Spinal cord (tissue), 10 donors: ENCODE results near the gene FZD2. TPM values are rescaled to one million over a fixed set of nuclear protein-coding genes. Genes with fewer than 3 reads are reported as not detected.
"Not testable (repeated sequence)": the region's sequence is repeated elsewhere in the genome, so short reads cannot be mapped to it uniquely, and the experiment has no call there.

Source experiments
- DNase-seq, 6 donors: peaks; one replicate each; pipeline versions ENCODE4 v3.0.0 to v3.0.0-alpha.2; 2013 to 2015; ENCODE audit warnings: low spot score in 6 of 6, low read depth in 4 of 6
- H3K27ac ChIP-seq: one replicate; pipeline ENCODE4 v1.5.1; 2013; ENCODE audit warnings: low read depth, low read length, control low read depth
- H3K27me3 ChIP-seq: one replicate; pipeline ENCODE4 v1.6.1; 2013; ENCODE audit warnings: low read length; ENCODE audit not compliant: control insufficient read depth, insufficient read depth
- H3K36me3 ChIP-seq: one replicate; pipeline ENCODE4 v1.6.1; 2013; ENCODE audit warnings: low read length; ENCODE audit not compliant: control insufficient read depth, insufficient read depth
- H3K4me1 ChIP-seq: one replicate; pipeline ENCODE4 v1.6.1; 2013; ENCODE audit warnings: low read length; ENCODE audit not compliant: control insufficient read depth, insufficient read depth
- H3K4me3 ChIP-seq: one replicate; pipeline ENCODE4 v1.5.1; 2013; ENCODE audit warnings: low read depth, low read length, control low read depth
- H3K9me3 ChIP-seq: one replicate; pipeline ENCODE4 v1.6.1; 2013; ENCODE audit warnings: low read length; ENCODE audit not compliant: control insufficient read depth, insufficient read depth
- WGBS: methylation state at CpG from one replicate; pipeline ENCODE4 v1.1.5; 2013; ENCODE audit warnings: missing lambda C conversion rate; ENCODE audit not compliant: insufficient coverage; 5-methylcytosine and 5-hydroxymethylcytosine counted together
- long read RNA-seq, 4 donors: transcript quantifications; one replicate each; lab custom pipeline, GENCODE V29; 2026
- polyA plus RNA-seq, 2 donors: library from polyadenylated mRNA; unstranded; fragments of 120-200 nt; gene quantifications; one replicate each; pipeline ENCODE4 v1.2.1, GENCODE V29; 2013; ENCODE audit not compliant: insufficient read length in 2 of 2
- total RNA-seq, 2 donors: library from RNA; depleted of rRNA in 1 of 2; stranded (reverse); fragments of 120-200 nt in 1 of 2; fragments of >200 nt in 1 of 2; gene quantifications; one replicate each; pipeline versions ENCODE4 v1.2.3 to v1.2.4, GENCODE V29; 2013 to 2014
- donor health status: healthy.

FZD2 gene
- total RNA-seq (10 to 100 TPM in 1 of 2 donors, 1 to 10 TPM in 1; 7.4 to 18.3 TPM), polyA plus RNA-seq (10 to 100 TPM; 10.4 to 15.5 TPM)
- long read RNA-seq, donor 1, transcript FZD2-201 (1 exons, 2,112 nt): major isoform, 18 of 18 reads
- long read RNA-seq, donor 1, partial matches to known transcripts: 0 of 18 reads
- long read RNA-seq, donor 1, other reads (novel, unspliced or antisense): 0 of 18 reads
- long read RNA-seq, donor 2, partial matches to known transcripts: 0 of 3 reads
- long read RNA-seq, donor 2, other reads (novel, unspliced or antisense): 0 of 3 reads
- long read RNA-seq, donor 3, transcript FZD2-201 (1 exons, 2,112 nt): major isoform, 13 of 13 reads
- long read RNA-seq, donor 3, partial matches to known transcripts: 0 of 13 reads
- long read RNA-seq, donor 3, other reads (novel, unspliced or antisense): 0 of 13 reads
- long read RNA-seq, donor 4, transcript FZD2-201 (1 exons, 2,112 nt): major isoform, 52 of 52 reads
- long read RNA-seq, donor 4, partial matches to known transcripts: 0 of 52 reads
- long read RNA-seq, donor 4, other reads (novel, unspliced or antisense): 0 of 52 reads

DNA sequence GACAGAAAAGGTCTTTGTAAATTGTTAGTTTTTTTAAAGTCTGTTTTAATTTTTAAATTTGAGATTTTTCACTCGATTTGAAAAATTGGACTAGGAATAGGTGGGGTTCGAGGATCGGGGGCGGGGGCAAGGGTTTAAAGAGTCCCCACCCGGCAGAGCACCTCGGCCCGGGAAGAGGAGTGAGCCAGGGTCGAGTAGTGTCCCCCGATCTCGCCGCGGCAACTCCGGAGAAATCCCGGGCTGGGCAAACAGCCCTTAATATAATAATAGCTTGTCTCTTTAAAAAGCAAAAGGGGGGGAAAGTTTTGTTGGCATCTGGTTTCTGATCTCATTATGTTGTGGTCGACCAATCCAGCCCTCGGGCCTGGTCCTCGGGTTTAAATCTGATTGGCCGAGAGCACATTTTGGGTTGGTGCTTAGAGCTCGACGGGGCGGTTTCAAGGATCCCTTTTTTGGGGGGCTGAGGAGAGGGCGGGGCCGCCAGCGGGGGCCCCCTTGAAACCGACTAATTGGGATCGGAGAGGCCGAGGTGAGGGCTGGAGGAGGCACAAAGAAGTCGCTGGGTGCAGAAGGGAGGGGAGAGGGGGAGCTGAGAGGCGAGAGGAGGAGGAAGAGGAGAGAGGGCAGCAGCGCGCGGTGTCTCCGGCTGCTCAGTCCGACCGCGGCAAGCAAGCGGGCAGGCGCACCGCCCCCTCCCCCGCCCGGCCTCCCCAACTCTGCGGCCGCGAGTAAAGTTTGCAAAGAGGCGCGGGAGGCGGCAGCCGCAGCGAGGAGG lies at the start of gene FZD2:
FZD2 (plus strand) TSS at position 653 of the 775 bp plus-strand sequence. CDS start 205 bp downstream, outside the sequence.
- peak in 5 of 6 donors; percentile 82 to 98 (median 87) for DNase-seq
- H3K27ac ChIP-seq: peak within 1 kb of the TSS; percentile 97
- peaks cover 25% of the 10 kb centered on the region for H3K27me3 ChIP-seq
- peaks cover 43% of the 10 kb centered on the region for H3K4me1 ChIP-seq
- H3K36me3 ChIP-seq: no peaks in the 10 kb centered on the region
- no peaks in the 10 kb centered on the region for H3K9me3 ChIP-seq
- under 1% methylated on average over 28 of the region's 49 CpGs for WGBS
- peak within 1 kb of the TSS; percentile 64 for H3K4me3 ChIP-seq

DNA sequence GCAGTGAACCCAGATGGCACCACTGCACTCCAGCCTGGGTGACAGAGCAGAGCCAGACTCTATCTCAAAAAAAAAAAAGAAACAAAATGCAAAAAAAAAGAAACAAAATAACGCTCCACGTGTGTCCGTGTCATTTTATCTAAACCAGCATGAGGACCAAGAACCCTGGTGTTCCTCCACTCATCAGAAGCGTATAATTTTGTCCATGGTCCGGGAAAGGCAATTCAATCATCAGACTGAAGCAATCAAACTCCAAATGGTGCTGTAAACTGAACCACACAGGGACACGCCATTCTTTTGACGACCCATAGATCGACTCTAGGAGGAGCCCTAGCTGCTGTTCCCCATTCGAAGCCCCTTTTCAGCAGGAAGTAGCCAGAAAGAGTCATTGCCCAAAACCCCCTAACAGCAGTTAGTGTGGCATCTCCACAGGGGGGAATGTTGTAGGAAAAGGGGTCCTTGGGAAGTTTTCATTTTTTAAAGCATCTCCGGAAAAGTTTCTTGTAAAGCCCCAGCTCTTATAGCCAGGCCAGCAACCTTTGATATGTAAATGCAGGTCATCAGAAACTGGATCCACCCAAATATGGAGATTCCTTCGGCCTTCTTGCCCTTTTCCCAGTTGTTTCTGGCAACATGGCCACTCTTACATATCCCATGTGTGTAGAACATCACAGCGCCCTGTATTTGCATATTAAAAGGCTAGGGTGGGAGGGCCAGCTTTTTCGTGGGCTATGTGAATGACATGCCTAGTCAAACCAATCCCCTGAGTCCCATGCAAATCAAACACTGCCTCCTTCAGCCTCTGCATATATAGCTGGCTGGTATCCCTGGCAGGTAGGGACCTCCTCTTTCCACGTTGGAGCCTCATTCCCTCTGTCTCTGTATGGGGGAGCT lies 45.8 kb upstream of the FZD2 start:
- not testable (repeated sequence) for H3K27me3 ChIP-seq

GRCh38 chr17:44518032-44518431 lies 39.3 kb upstream of the FZD2 start:
- Histone ChIP-seq H3K4me3 (no peak overlapping the region), H3K36me3 (no peaks in the 10 kb centered on the region), H3K27ac (no peak overlapping the region), H3K9me3 (no peaks in the 10 kb centered on the region), H3K4me1 (no peaks in the 10 kb centered on the region), H3K27me3 (no peaks in the 10 kb centered on the region)
- 61% methylated on average over 2 of the region's 3 CpGs for WGBS
- DNase-seq: no peak

More for the DNA sequence above, 45.8 kb upstream of the FZD2 start:
- peak in 2 of 6 donors; percentile 4 to 26 for DNase-seq
- H3K27ac ChIP-seq, H3K4me1 ChIP-seq, H3K9me3 ChIP-seq, H3K4me3 ChIP-seq, H3K36me3 ChIP-seq: not testable (repeated sequence)
- WGBS: 23% methylated on average over 10 of the region's 14 CpGs

- H3K27ac ChIP-seq: no peak overlapping the region
- H3K27me3 ChIP-seq: no peaks in the 10 kb centered on the region
- H3K36me3 ChIP-seq: no peaks in the 10 kb centered on the region
- DNase-seq: no peak
- WGBS: 69% methylated on average over 9 of the region's 14 CpGs
- no peaks in the 10 kb centered on the region for H3K9me3 ChIP-seq
- no peak overlapping the region for H3K4me3 ChIP-seq
- H3K4me1 ChIP-seq: no peaks in the 10 kb centered on the region
Observed at GRCh38 chr17:44522883-44523671, 34.2 kb upstream of the FZD2 start.

GRCh38 chr17:44523672-44523972 lies 33.7 kb upstream of the FZD2 start:
- no peaks in the 10 kb centered on the region for H3K27me3 ChIP-seq
- no peak overlapping the region for H3K4me3 ChIP-seq
- no peak overlapping the region for H3K27ac ChIP-seq
- H3K9me3 ChIP-seq: no peaks in the 10 kb centered on the region
- H3K36me3 ChIP-seq: no peaks in the 10 kb centered on the region
- 100% methylated on average over 2 of the region's 3 CpGs for WGBS
- DNase-seq: no peak
- H3K4me1 ChIP-seq: no peaks in the 10 kb centered on the region

DNA sequence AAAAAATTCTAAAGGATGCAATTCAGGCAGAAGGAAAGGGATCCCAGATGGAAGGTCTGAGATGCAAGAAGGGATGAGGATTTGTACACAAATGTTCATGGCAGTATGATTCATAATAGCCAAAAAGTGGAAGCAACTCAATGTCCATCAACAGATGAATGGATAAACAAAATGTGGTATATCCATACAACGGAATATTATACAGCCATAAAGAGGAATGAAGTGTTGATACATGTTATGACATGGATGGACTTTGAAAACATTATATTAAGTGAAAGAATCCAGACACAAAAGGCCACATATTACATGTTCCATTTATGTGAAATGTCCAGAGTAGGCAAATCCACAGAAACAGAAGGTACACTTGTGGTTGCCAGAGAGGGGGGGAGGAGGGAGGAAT lies 30.2 kb upstream of the FZD2 start:
- H3K4me1 ChIP-seq: no peaks in the 10 kb centered on the region
- H3K36me3 ChIP-seq: no peaks in the 10 kb centered on the region
- DNase-seq: no peak
- H3K27me3 ChIP-seq: no peaks in the 10 kb centered on the region
- no peak overlapping the region for H3K27ac ChIP-seq
- H3K4me3 ChIP-seq: no peak overlapping the region
- no peaks in the 10 kb centered on the region for H3K9me3 ChIP-seq
- no CpG with 5 or more reads among the region's 1 CpG for WGBS

DNA sequence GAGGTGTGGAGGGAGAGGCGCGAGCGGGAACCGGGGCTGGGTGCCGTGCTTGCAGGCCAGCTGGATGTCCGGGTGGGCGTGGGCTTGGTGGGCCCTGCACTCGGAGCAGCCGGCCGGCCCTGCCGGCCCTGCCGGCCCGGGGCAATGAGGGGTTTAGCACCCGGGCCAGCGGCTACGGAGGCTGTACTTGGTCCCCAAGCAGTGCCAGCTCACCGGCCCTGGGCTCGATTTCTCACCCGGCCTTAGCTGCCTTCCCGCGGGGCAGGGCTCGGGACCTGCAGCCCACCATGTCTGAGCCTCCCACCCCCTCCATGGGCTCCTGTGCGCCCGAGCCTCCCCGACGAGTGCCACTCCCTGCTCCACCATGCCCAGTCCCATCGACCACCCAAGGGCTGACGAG lies 29.3 kb upstream of the FZD2 start:
- DNase-seq: no peak
- no peaks in the 10 kb centered on the region for H3K36me3 ChIP-seq
- H3K9me3 ChIP-seq: no peaks in the 10 kb centered on the region
- no peak overlapping the region for H3K27ac ChIP-seq
- WGBS: 94% methylated on average over 22 of the region's 28 CpGs
- H3K4me3 ChIP-seq: no peak overlapping the region
- no peaks in the 10 kb centered on the region for H3K4me1 ChIP-seq
- no peaks in the 10 kb centered on the region for H3K27me3 ChIP-seq

DNA sequence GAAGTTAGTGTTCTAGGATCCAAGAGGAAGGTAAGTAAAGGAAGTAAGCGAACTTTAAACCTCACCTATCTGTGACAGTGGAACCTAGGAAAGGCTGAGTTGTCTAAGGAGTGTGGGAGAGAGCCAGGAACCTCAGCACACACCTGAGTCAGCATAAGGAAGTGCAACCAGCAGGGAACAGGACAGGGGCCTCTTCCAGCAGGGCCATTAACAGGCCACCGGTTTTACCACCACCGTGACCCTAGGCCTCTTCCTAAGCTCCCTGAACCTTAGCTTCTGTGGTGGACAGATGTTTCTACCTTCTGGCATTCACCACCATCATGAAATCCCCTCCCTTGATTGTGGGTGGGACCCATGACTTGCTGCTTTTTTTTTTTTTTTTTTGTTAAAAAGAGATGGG lies 27.4 kb upstream of the FZD2 start:
- no peaks in the 10 kb centered on the region for H3K9me3 ChIP-seq
- H3K36me3 ChIP-seq: no peaks in the 10 kb centered on the region
- peaks cover 11% of the 10 kb centered on the region for H3K4me1 ChIP-seq
- H3K27me3 ChIP-seq: no peaks in the 10 kb centered on the region
- H3K4me3 ChIP-seq: no peak overlapping the region
- no peak overlapping the region for H3K27ac ChIP-seq
- no peak for DNase-seq
- 90% methylated on average over 2 of the region's 3 CpGs for WGBS
